GM12878 (cell line): ENCODE measurements around the gene METTL18. TPM values are rescaled to one million over a fixed set of nuclear protein-coding genes. Genes with fewer than 3 reads are reported as not detected.

Experiments used
- ATAC-seq: fragments of 200-7000 bp; cut with Tn5 transposase; 3 replicates; pipeline ENCODE4 v1.9.1; 2020; ENCODE audit warnings: mild to moderate bottlenecking, moderate library complexity
- BruUV-seq: library from RNA; stranded (reverse); fragments of 400-500 nt; replicated peaks from 2 replicates; lab custom pipeline; 2021; lab: Mats Ljungman, UMichigan
- CTCF ChIA-PET: fragments of 300-600 bp; sonication (Branson Sonifier 250); formaldehyde crosslinking; extraction: SDS; loops from one replicate; lab custom pipeline; 2021; ENCODE audit warnings: inconsistent platforms; lab: Yijun Ruan, JAX
- POLR2A ChIA-PET: fragments of 350-600 bp; formaldehyde crosslinking; extraction: SDS; loops from one replicate; lab custom pipeline; 2021; ENCODE audit warnings: inconsistent platforms; lab: Charles Lee
- RAD21 ChIA-PET: fragments of 300-600 bp; sonication (Branson Sonifier 250); formaldehyde crosslinking; loops from one replicate; lab custom pipeline; 2023; ENCODE audit warnings: antibody characterized with exemption; ENCODE audit not compliant: unreplicated experiment; lab: Charles Lee
- SMC1A ChIA-PET: fragments of 300-600 bp; sonication (Branson Sonifier 250); formaldehyde crosslinking; loops from one replicate; lab custom pipeline; 2023; ENCODE audit not compliant: unreplicated experiment, uncharacterized antibody; lab: Charles Lee
- DNase-seq: peaks from one replicate; pipeline ENCODE4 v3.0.0-alpha.2; 2011; ENCODE audit warnings: low read depth, low spot score
- FAIRE-seq: peaks from 3 replicates; lab custom pipeline; 2011; peaks lifted over from hg19 to GRCh38; lab: Jason Lieb, UNC
- H2AFZ ChIP-seq: 2 replicates; pipeline ENCODE4 v1.6.0; 2011; ENCODE audit warnings: low read depth, low read length, control low read depth; ENCODE audit not compliant: control insufficient read depth
- H3K27ac ChIP-seq: 2 replicates; pipeline ENCODE4 v1.5.1; 2011; ENCODE audit warnings: control low read depth; ENCODE audit not compliant: control insufficient read depth, insufficient read depth
- H3K27me3 ChIP-seq, 2 experiments: replicated peaks in 1 of 2; 2 replicates each; pipeline versions ENCODE4 v1.6.0 to v1.6.1; 2011; ENCODE audit warnings: low read length in 1 of 2; ENCODE audit not compliant: control insufficient read depth in 2 of 2, insufficient read depth in 2 of 2
- H3K36me3 ChIP-seq, 2 experiments: 2 replicates each; pipeline ENCODE4 v1.5.1; 2011; ENCODE audit warnings: low read length in 1 of 2; ENCODE audit not compliant: control insufficient read depth in 2 of 2, insufficient read depth in 2 of 2
- H3K4me1 ChIP-seq: 2 replicates; pipeline ENCODE4 v1.6.1; 2011; ENCODE audit warnings: mild to moderate bottlenecking, low read length, moderate library complexity, mixed read lengths; ENCODE audit not compliant: control insufficient read depth, insufficient read depth
- H3K4me2 ChIP-seq: 2 replicates; pipeline ENCODE4 v1.6.0; 2011; ENCODE audit warnings: control low read depth; ENCODE audit not compliant: control insufficient read depth, insufficient read depth
- H3K4me3 ChIP-seq: fragments of 200-600 bp; sonication (generic); 2 replicates; pipeline ENCODE4 v1.5.1; 2016
- H3K79me2 ChIP-seq: 2 replicates; pipeline ENCODE4 v1.6.0; 2011; ENCODE audit warnings: low read length; ENCODE audit not compliant: control insufficient read depth, insufficient read depth
- H3K9ac ChIP-seq: 2 replicates; pipeline ENCODE4 v1.8.0; 2011; ENCODE audit warnings: low read length, control low read depth, mixed read lengths; ENCODE audit not compliant: control insufficient read depth, insufficient read depth
- H3K9me3 ChIP-seq: replicated peaks from 3 replicates; pipeline ENCODE4 v1.5.1; 2011; ENCODE audit warnings: mild to moderate bottlenecking, low read length; ENCODE audit not compliant: control insufficient read depth, insufficient read depth
- H4K20me1 ChIP-seq: 2 replicates; pipeline ENCODE4 v1.6.0; 2011; ENCODE audit not compliant: control insufficient read depth, insufficient read depth
- CUX1 ChIP-seq: IDR thresholded peaks from 2 replicates; pipeline ENCODE4 v1.6.1; 2012; ENCODE audit warnings: improper control_type of control experiment, low read depth, low read length; ENCODE audit not compliant: insufficient replicate concordance
- E2F4 ChIP-seq: IDR thresholded peaks from 2 replicates; pipeline ENCODE4 v1.6.1; 2012; ENCODE audit warnings: low read depth, low read length, improper control_type of control experiment
- NRF1 ChIP-seq: conservative IDR thresholded peaks from 2 replicates; pipeline ENCODE4 v1.6.1; 2011; ENCODE audit warnings: mild to moderate bottlenecking, low read depth, low read length, improper control_type of control experiment
- PKNOX1 ChIP-seq: fragments of 450-650 bp; IDR thresholded peaks from 2 replicates; pipeline ENCODE4 v1.6.1; 2016; ENCODE audit warnings: mild to moderate bottlenecking
- SMC3 ChIP-seq: IDR thresholded peaks from 2 replicates; pipeline ENCODE4 v1.6.1; 2011; ENCODE audit warnings: low read length, improper control_type of control experiment, borderline replicate concordance
- SUPT20H ChIP-seq: IDR thresholded peaks from 2 replicates; pipeline ENCODE4 v1.6.1; 2011; ENCODE audit warnings: low read depth, mild to moderate bottlenecking, low read length, moderate library complexity, borderline replicate concordance; ENCODE audit not compliant: control insufficient read depth
- YY1 ChIP-seq: IDR thresholded peaks from 2 replicates; pipeline ENCODE4 v1.6.1; 2011; ENCODE audit warnings: low read depth, mild to moderate bottlenecking, low read length
- WGBS: methylation state at CpG from one replicate; pipeline ENCODE4 v1.1.6; 2016; ENCODE audit warnings: low lambda C conversion rate; ENCODE audit not compliant: insufficient replicate concordance, insufficient coverage; ENCODE audit errors: missing lambda C conversion rate; 5-methylcytosine and 5-hydroxymethylcytosine counted together
- in situ Hi-C: fragments of 300-500 bp; cut with MboI; formaldehyde crosslinking; loops from 9 replicates; pipeline ENCODE4 v1.14.3; 2018; ENCODE audit warnings: mixed read lengths
- intact Hi-C: fragments of 100-400 bp; cut with micrococcal nuclease; formaldehyde crosslinking; loops from one replicate; pipeline ENCODE4 v1.14.2; 2022; ENCODE audit not compliant: unreplicated experiment
- polyA plus RNA-seq, 11 experiments: library from polyadenylated mRNA; depleted of rRNA in 4 of 11; unstranded in 6 of 11; stranded (reverse) in 5 of 11; fragments of >200 nt; fragmentation: Nextera tagmentation in 4 of 11; fragmentation: Illumina TruSeq in 1 of 11; extraction: Ambion mirVana in 4 of 11; extraction: Trizol in 1 of 11; gene quantifications; 1 replicate in 1 of 11; 2 replicates in 10 of 11; pipeline versions ENCODE4 v1.2.1 to v1.2.3, GENCODE V29; 2011 to 2016; ENCODE audit warnings: inconsistent platforms in 2 of 11, missing spikeins in 2 of 11, low read depth in 1 of 11
- total RNA-seq, 4 experiments: library from RNA; depleted of rRNA in 3 of 4; stranded (reverse); fragments of >200 nt in 3 of 4; fragmentation: Illumina TruSeq in 1 of 4; extraction: Trizol in 1 of 4; gene quantifications; 2 replicates each; pipeline versions ENCODE4 v1.2.1 to v1.2.3, GENCODE V29; 2013 to 2021

METTL18 gene
- total and polyA plus RNA-seq, 10 of the 15 experiments (the other 5 are each of a cell fraction or from before 2014, with no cell fraction given), result 8.1 to 31.8 (median 12.8) TPM

- TF ChIP-seq CUX1, result no peak
- TF ChIP-seq YY1, result no peak
- TF ChIP-seq SMC3, result no peak
- TF ChIP-seq SUPT20H, result no peak
These were observed 26.5 kb downstream of the METTL18 start (continued) for GRCh38 chr1:169768161-169768560.

- ChIA-PET RAD21 (interaction anchor here (0.7 kb wide), 1 partner anchor 555 kb away, joined by 3 read pairs; no protein-coding TSS in a partner anchor), CTCF (interaction anchor here (0.6 kb wide), 1 partner anchor 53 kb away, joined by 4 read pairs; no protein-coding TSS in a partner anchor), POLR2A (no interaction called here), SMC1A (no interaction called here)
- TF ChIP-seq PKNOX1 (no peak), SUPT20H (no peak), E2F4 (no peak), NRF1 (no peak)
- no peak for FAIRE-seq
- Histone ChIP-seq H4K20me1 (no peaks in the 10 kb centered on the region), H2AFZ (no peak overlapping the region), H3K27me3 (no peaks in the 10 kb centered on the region; a peak in 2 of 4 replicates), H3K9ac (no peak overlapping the region), H3K4me3 (no peak overlapping the region), H3K4me1 (no peaks in the 10 kb centered on the region), H3K79me2 (no peaks in the 10 kb centered on the region), H3K36me3 (no peaks in the 10 kb centered on the region), H3K9me3 (no peaks in the 10 kb centered on the region), H3K27ac (no peak overlapping the region), H3K4me2 (no peak overlapping the region)
- no TSS peak for BruUV-seq
- in situ Hi-C loops (no loop called here), intact Hi-C loops (no loop called here)
- no peak for DNase-seq
- WGBS, result 21% methylated on average over 7 of the region's 7 CpGs
- no peak for ATAC-seq
These were observed 29.0 kb downstream of the METTL18 start for GRCh38 chr1:169765580-169766331.
